PC-9 (cell line): ENCODE measurements around the gene POMT2.

Experiments used
- EZH2 ChIP-seq: fragments of 200-600 bp; sonication (generic); IDR thresholded peaks from 2 replicates; pipeline ENCODE4 v1.8.0; 2017; ENCODE audit warnings: antibody characterized with exemption, low read depth
- TF ChIP-seq, protein P1 (sequence below): fragments of 200-600 bp; sonication (generic); conservative IDR thresholded peaks from 2 replicates; pipeline ENCODE4 v1.6.1; 2017; ENCODE audit warnings: mixed run types, antibody characterized with exemption, mild to moderate bottlenecking, moderate library complexity

DNA sequence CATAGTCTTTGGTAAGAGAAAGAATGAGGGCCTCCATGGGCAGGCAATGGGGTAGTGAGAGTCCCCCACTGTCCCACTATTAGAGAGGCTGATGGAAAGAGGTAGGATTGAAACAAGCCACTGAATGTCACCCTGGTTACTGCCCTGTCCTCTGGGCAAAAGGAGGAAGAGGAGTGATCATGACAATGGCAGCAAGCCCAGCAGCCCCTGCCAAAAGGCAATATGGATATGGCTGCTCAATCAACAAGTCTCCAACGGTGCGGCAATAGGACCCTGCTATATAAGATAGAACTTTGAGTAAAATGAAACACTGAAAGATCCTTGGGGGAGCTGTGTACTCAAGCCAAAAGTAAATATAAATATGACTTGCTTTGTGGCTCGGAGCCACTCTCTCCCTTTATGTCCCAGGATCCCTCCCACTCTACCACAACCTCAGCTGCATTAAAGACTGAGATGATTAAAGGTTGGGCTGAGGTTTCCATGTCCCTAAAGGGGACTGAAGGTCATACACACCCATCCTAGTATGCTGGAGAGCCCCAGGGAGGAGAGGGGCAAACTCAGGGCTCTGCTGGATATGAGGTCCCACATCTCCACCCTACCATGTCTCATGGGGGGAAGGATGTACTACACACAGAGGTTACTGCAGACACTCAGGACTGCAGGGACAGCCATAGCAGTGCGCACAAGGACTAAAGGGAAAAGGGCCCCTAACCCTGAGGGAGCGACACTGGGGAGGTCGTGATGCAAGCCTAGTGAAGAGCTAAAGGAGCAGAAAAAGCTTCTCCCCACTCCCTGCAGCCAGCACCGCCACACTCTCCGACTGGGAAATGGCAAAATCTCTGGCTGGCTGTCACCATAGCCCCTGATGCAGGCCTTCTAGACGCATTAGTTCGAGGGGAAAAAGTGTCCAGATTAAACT is 5.9 kb downstream of the POMT2 start:
- TF ChIP-seq, protein P1, sequence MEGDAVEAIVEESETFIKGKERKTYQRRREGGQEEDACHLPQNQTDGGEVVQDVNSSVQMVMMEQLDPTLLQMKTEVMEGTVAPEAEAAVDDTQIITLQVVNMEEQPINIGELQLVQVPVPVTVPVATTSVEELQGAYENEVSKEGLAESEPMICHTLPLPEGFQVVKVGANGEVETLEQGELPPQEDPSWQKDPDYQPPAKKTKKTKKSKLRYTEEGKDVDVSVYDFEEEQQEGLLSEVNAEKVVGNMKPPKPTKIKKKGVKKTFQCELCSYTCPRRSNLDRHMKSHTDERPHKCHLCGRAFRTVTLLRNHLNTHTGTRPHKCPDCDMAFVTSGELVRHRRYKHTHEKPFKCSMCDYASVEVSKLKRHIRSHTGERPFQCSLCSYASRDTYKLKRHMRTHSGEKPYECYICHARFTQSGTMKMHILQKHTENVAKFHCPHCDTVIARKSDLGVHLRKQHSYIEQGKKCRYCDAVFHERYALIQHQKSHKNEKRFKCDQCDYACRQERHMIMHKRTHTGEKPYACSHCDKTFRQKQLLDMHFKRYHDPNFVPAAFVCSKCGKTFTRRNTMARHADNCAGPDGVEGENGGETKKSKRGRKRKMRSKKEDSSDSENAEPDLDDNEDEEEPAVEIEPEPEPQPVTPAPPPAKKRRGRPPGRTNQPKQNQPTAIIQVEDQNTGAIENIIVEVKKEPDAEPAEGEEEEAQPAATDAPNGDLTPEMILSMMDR, result no peak
- no peak for TF ChIP-seq EZH2
